ENCODE measurements around the gene CCDC61.

The CCDC61 gene

GRCh38 chr19:45975306-45976070, 19.8 kb upstream of the CCDC61 start:
- no peak for DNase-seq

DNA sequence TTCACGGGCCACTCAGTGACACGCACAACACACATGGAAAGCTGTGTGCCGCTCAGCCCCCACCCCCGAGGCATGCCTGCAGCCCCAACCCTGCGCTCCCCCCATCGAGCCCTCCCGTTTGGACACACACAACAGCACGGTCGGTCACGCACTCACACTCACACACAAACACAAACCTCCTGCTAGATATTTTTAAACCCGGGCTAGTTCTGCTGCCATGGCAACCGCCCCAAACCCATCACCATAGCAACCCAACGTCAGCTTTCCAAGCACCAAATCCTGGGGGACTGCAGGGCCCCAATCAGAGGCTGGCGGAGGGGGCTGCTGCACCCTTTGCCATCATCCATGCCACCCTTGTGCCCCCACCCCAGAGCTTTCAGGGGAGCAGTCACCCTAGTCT, 19.1 kb upstream of the CCDC61 start:
- no peak for DNase-seq

DNA sequence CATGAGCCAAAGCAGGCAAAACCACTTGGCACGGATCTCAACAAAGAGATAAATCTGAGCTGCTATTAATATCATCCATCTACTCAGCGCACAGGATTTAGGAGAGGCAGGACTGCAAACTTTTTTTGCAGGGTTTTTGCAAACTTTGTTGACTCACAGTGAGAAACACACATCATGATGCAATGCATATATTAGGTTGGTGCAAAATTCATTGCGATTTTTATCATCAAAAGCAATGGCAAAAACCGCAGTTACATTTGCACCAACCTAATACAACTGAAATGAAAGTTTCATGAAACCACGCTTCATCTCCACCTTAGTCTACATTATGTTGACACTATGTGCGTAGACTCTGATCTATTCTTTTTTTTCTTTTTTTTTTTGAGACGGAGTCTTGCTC, 17.1 kb upstream of the CCDC61 start:
- no peak for DNase-seq

DNA sequence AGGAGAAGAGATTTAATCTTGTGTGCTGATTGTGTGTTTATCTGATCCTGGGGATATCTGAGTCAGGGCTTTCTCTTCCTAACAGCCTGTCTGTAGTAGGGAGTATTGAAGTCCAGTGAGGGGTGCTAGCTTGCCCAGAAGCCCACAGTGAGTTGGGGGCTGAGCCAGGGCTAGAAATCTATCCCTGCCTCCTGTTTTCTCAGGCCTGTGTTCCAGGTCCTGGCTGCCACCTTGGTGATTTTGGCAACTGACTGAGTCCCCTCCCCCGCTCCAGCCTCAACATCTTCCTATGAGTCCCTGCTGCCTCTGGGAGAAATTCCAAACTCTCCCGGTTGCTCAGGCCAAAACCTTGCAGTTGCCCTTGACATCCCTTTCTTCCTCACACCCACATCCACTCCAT, 13.9 kb upstream of the CCDC61 start:
- DNase-seq: no peak

- no peak for DNase-seq
These were observed 9.9 kb upstream of the CCDC61 start for GRCh38 chr19:45985321-45985720.

DNA sequence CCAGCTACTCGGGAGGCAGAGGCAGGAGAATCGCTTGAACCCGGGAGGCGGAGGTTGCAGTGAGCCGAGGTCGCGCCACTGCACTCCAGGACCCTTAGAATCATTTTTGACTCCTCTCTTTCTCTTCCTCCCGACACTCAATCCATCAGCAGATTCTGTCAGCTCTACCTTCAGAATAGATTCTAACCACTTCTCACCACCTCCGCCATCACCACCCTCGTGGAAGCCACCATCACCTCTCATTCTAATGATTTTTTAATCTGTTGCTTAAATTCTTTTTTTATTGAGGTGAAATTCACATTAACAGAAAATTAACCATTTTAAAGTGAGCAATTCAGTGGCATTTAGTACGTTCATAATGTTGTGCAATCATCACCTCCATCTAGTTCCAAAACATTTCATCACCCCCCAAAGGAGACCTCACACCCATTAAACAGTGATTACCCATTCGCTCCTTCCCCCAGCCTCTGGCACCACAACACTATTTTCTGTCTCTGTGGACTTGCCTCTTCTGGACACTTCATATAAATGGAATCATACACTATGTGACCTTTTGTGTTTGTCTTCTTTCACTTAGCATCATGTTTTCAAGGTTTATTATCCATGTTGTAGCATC, 5.0 kb upstream of the CCDC61 start:
- no peak for DNase-seq

DNA sequence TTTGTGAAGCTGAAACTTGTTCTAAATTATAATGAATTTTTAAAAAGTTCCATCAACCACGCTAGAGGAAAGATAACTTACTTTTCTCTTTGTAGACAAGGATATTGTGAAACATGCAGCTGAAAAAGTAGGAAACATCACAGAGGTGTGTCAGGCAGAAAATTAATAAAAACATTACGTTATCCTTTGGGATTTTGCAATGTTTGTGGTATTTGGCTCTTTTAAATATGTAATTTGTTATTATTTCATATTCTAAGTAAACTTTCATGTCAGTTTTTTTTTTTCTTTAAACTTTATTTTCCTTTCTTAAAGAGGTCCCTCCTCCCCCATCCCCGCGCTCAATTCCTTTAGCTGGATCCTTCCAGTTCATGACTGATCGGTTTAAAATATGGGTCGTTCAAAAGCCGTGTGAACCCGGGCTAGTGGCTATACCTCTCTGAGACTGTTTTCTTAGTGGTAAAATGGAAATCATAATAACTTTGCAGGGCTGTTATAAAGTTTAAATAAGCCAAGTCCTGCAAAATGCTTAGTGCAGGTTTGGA, 740 bp upstream of the CCDC61 start:
- DNase-seq: no peak

DNA sequence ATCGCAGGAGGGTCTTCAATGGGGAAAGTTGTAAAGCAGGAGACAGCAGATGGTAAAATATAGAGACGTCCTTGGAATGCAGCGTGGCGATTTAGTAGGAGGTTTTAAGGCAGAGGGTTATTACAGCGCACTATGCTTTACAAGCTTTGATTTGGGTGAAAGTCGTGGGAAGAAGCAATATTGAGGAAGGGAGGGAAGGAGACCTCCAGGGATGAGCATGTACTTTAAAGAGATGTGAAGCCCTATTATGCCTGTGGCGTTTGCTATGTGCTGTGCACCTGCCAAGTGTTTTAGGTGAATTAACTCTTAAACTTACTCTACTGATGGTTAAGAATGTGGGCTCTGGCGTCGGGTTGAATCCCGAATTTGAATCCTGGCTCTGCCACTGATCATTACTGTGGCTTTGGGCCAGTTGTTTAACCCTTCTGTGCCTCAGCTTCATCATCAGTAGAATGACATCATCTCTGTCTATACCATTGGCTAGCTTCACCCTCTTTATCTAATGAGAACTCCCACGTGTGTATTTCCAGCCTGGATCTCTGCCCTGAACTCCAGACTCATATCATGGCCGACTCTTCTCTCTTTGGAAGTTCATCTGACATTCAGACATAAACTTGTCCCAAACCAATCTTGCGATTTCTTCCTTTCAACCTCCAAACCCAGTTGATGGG, 583 bp downstream of the CCDC61 start:
- DNase-seq: no peak

DNA sequence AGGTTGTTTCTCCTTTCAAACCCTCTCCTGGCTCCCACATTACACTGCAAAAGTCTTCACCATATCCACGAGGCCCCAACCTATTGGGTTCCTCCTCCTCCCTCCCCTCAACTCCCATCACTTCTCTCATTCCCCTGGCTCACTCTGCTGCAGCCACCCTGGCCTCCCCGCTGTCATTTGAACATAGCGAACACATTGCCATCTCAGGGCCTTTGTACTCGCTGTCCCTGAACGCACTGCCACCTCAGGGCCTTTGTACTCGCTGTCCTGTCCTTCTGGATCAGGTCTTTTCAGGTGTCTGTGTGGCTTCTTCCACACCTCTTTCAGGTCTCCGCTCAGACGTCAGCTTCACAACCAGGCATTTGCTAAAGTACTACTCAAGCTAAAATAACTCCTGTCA, 1.7 kb downstream of the CCDC61 start:
- DNase-seq: no peak

DNA sequence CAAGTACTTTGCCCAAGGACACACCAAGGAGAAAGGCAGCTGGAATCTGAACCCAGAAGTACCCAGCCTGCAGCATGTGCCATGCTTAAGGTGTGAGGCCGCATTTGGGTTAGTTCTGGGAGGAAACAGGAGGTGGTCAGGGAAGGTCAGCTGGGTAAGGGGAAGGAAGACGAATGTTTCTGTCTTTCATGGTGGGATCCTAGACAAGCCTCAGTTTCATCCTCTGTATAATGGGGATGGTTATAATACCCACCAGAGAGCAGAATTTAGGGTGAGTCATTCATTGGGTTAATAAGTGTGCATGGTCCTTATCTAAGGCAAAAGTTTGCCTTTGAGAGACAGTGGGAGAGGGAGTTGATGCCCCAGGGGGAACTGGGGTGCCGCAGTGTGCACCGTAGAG, 3.6 kb downstream of the CCDC61 start:
- DNase-seq: no peak

GRCh38 chr19:45999653-46000121, 4.4 kb downstream of the CCDC61 start:
- no peak for DNase-seq

DNA sequence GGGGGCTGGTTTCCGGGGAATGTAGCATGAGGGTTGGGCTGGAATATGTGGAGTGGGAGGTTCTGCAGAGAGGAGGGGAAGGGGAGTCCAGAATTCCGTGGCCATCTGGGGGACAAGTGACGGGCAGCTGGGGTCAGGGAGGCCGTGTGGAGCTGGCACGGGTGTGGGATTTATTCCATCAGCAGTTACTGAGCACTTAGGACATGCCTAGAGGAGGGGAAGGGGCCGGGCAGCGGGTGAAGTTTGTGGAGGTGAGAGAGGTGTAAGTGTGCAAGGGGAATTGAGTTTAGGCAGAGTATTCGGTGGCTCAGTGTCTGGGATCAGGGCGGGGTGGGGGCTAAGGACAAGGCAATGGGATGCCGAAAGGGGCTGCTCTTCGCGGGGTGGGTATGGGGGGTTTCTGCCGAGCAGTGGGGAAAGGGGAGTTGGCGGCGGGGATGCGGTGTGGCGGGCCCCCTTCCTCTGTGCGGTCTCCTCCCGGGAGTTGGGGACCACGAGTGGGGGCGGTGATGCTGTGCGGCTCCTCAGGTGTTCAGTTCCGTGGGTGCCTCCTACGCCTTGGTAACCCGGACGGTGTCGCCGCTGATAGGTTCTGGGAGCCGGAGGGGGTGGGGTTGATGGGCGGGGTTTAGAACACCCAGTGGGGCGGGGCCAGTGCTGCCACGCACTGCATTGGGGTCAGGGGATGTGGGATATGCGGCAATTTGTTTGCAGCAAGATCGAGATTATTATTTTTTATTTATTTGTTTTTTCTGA, 5.4 kb downstream of the CCDC61 start:
- DNase-seq: peak; percentile 90

- DNase-seq: no peak
These were observed 7.5 kb downstream of the CCDC61 start for GRCh38 chr19:46002678-46003275.

GRCh38 chr19:46006411-46006810, 11.1 kb downstream of the CCDC61 start:
- DNase-seq: no peak

DNA sequence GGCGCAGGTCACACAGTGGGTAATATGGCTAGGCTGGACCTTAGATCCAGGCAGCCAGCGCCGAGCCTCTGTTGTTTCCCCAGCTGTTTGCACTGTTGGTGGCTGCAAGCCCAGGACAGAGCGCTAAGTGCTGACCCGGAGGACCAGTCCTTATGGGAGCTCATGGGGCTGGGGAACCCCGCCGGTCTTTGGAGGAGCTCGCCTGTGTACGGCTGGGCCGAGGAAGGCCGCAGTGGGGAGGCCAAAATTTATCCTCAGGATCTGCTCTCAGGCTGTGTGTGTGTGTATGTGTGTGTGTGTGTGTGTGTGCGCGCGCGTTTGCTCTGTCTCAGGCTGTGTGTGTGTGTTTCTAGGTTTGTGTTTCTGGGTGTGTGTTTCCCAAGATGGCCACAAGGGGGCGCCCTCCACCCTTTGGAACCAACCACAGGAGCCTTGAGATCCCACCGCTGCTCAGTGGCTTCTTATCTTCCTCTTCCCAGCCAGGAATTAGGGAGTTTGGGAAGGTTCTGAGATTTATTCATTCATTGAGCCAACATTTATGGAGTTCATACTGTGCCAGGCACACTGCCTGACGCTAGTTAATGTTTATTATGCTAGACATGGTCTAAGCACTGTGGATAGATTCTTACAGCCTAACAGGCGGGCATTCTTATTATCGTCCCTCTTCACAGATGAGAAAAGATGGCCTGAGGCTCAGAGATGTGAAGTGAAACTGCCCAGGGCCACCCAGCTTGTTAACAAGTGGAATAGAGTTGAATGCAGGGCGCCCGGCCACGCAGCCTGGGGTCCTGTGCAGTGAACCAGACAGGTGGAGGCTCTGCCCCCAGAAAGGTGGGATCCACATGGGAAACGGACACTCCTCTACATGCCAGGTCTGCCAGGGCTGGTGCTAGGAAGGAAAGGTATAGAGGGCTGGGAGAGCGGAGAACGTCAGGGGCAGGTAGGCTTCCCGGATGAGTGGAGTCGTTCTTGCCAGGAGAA, 14.6 kb downstream of the CCDC61 start:
- DNase-seq: peak; percentile 89

GRCh38 chr19:46014534-46014933, 19.3 kb downstream of the CCDC61 start:
- DNase-seq: no peak

GRCh38 chr19:46014941-46015686, 19.8 kb downstream of the CCDC61 start:
- DNase-seq: peak; percentile 89

DNA sequence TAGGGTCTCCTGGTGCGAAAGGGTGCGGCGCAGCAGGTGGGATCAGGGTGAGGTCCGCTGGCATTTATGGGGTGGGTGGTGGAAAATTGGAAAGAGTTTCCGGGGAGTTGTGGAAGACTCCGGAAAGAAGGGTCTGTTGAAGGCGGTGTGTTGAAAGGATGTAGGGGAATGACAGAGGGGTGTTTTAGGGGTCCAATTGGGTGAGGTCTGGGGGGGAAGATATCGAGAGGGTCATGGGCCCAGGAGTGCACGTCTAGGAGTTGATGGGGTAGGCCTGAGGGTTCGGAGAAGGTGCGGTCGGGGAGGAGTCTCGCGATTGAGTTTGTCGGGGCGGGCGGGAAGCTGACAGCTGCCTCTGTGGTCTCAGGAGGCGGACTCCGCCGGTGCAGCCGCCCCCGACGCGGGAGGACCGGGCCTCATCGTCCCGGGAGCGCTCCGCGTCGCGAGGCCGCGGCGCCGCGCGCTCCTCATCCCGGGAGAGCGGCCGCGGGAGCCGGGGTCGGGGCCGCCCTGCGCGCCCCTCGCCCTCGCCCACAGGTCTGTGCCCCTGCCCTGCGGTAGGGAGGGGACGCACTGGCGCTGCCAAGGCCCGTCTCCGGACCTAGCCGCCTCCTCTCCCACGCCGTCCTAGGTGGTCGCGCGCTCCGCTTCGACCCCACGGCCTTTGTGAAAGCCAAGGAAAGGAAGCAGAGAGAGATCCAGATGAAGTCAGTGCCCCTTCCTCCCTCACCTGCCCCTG, 20.6 kb downstream of the CCDC61 start:
- DNase-seq: peak; percentile 77

DNA sequence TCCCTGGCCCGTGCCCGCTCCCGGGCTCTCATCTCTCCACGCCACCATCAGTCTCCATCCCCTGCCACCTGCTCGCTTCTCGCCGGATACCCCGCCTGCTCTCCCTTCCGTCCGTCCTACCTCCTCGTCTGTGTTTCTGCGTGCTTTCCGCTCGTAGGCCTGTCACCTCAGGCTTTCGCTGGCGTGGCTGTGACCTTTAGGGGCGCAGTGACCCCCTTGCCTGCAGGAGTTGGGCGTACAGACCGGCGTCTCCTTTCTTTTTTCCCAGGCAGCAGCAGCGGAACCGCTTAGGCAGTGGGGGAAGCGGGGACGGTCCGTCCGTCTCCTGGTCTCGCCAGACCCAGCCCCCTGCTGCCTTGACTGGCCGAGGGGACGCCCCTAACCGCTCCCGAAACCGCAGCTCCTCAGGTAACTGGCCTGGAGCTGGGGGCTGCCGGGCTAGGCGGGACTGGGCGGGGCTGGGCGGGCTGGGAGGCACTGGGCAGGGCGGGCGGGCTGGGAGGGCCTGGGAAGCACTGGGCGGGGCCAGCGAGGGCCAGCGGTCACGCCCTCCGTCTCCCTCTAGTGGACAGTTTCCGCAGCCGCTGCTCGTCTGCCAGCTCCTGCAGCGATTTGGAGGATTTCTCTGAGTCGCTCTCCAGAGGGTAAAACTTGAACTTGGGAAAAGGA, 21.3 kb downstream of the CCDC61 start:
- DNase-seq: peak; percentile 94

Data from activated effector memory CD4-positive, alpha-beta T cell treated with anti-CD3 and anti-CD28 coated beads, Interleukin-2, amount 50 U/mL, for 16 hours (primary cell).